GM19351 (cell line): Measurements from ENCODE around the gene TMEM161B.
"Not testable (repeated sequence)": the region's sequence is repeated elsewhere in the genome, so short reads cannot be mapped to it uniquely, and the experiment has no call there.

Source experiments
- ATAC-seq: cut with Tn5 transposase; IDR thresholded peaks from one replicate; pipeline ENCODE4 v1.9.1; 2021; ENCODE audit warnings: mild to moderate bottlenecking, moderate library complexity; ENCODE audit not compliant: unreplicated experiment

TMEM161B gene

GRCh38 chr5:88268385-88269184, at the start of gene TMEM161B:
Gene TMEM161B, minus strand, starts transcription at chr5:88268845. Its CDS starts 122 bp downstream, at chr5:88268723.
- ATAC-seq: peak; percentile 98

- no peak for ATAC-seq
Observed at GRCh38 chr5:88304356-88304755, 35.7 kb upstream of the TMEM161B start.

DNA sequence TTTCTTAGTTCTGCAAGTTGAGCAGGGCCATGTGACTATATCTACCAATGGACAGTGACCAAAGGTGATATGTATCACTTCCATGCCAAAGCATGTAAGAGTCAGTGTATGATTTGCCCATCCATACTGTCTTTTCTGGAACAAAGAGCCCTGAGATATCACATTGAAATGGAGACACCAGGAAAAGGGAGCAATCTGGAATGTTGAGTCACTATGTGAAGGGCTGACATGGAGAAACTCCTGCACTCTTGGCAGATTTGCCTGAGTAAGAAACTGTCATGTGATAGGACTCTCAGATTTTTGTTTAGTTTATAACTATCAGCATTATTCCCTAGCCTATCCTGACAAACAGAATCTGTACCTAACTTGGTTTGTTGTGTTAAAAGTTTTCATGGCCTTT, 29.8 kb upstream of the TMEM161B start:
- no peak for ATAC-seq

DNA sequence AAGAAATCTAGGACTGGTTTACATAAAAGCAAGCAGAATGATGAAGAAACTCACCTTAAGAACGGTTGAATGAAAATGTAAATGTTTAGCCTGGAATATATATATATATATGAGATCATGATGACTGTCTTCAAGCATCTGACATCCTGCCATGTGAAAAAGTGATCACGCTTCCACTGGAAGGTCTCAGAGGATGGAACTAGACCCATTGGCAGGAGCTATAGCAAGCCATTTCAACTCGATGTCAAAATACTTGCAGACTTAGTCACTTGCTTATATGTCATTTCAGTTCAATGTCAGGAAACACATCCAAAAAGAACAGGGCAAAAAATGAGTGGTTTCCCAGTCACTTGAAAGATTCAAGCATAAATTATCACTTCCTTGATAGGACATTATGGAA, 22.2 kb upstream of the TMEM161B start:
- ATAC-seq: no peak

GRCh38 chr5:88288528-88289197, 20.0 kb upstream of the TMEM161B start:
- ATAC-seq: no peak

DNA sequence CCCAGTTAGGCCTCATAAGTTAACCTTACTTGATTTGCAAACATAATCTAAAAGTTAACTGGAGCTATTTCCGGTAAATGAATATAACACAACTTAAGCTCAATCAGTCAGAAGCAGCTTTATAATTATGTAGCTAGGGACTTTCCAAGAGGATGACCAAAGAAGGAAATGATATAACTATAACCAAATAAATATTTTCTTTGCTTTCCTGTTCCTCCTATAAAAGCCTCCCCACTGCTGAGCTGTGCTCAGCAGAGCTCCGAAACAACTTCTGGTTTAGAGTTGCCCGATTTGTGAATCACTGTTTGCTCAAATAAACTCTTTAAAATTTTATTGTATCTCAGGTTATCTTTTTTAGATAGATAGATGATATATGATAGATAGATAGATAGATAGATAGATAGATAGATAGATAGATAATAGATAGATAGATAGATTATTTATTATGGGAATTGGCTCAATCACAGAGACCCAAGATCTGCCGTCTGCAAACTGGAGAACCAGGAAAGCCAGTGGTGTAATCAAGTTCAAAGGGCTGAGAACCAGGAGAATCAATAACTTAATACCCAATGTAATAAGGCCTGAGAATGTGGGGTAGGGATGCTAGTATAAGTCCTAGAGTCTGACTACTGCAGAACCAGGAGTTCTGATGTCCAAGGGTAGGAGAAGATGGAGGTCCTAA, 19.3 kb upstream of the TMEM161B start:
- no peak for ATAC-seq

- no peak for ATAC-seq
Observed at GRCh38 chr5:88287302-88287701, 18.7 kb upstream of the TMEM161B start.

GRCh38 chr5:88283690-88284089, 15.0 kb upstream of the TMEM161B start:
- no peak for ATAC-seq

GRCh38 chr5:88281322-88281721, 12.7 kb upstream of the TMEM161B start:
- ATAC-seq: no peak

GRCh38 chr5:88279584-88279983, 10.9 kb upstream of the TMEM161B start:
- no peak for ATAC-seq

GRCh38 chr5:88276378-88276777, 7.7 kb upstream of the TMEM161B start:
- ATAC-seq: no peak

GRCh38 chr5:88275581-88275980, 6.9 kb upstream of the TMEM161B start:
- ATAC-seq: no peak

GRCh38 chr5:88269222-88269771, 652 bp upstream of the TMEM161B start:
- peak; percentile 11 for ATAC-seq

GRCh38 chr5:88264565-88264964, 4.1 kb downstream of the TMEM161B start:
- ATAC-seq: not testable (repeated sequence)

DNA sequence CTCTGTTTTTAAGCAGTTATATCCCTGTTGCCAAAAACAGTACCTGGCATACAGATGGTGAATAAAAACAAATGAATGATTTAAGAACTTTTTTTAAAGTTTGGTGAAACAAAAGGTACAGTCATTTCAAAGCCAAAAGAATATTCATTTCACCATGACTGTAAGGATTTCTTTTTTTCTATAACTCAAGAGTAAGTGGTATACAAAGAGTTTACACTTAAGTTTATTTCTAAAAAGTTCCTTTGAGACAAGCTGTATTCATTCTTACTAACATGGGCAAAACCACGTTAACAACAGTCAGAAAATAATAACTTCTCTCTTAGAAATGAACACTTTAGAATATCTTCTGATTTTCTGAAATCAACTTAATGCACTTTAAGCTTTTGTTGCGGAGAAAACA, 5.3 kb downstream of the TMEM161B start:
- no peak for ATAC-seq

- ATAC-seq: no peak
Observed at GRCh38 chr5:88262116-88262515, 6.5 kb downstream of the TMEM161B start.

- no peak for ATAC-seq
Observed at GRCh38 chr5:88258636-88259035, 10.0 kb downstream of the TMEM161B start.

- ATAC-seq: no peak
Observed at GRCh38 chr5:88256872-88257271, 11.8 kb downstream of the TMEM161B start.

DNA sequence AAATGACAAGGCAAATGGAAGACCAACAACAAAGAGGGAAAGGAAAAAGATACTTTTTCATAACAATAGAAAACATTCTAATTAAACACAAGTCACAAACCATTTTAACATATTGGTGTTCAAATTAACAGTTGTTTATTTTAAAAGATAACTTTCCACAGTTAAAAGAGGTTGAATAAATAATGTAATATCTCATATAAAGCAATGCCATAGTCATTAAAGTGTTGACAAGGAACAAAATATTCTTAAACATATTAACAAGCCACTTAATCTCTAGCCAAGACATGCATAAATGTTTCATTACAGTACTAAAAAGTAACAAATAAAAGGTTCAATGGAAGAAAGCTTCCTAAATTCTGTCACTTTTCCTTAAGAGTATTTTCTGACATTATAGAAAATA, 12.6 kb downstream of the TMEM161B start:
- ATAC-seq: no peak

DNA sequence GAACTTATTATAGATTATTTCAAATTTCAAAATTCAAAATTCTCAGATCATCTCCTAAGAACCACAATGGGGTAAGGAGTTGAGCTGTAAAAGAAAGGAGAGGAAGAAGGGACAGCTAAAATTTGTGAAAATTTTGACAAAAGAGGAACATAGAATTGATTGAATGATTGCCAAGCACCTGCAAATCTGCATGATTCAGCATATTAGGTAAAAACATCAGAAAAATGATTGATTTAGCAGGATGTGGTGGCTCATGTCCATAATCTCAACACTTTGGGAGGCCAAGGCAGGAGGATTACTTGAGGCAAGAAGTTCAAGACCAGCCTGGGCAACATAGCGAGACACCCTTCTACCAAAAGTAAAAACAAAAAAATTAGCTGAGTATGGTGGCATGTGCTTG, 14.3 kb downstream of the TMEM161B start:
- ATAC-seq: no peak

DNA sequence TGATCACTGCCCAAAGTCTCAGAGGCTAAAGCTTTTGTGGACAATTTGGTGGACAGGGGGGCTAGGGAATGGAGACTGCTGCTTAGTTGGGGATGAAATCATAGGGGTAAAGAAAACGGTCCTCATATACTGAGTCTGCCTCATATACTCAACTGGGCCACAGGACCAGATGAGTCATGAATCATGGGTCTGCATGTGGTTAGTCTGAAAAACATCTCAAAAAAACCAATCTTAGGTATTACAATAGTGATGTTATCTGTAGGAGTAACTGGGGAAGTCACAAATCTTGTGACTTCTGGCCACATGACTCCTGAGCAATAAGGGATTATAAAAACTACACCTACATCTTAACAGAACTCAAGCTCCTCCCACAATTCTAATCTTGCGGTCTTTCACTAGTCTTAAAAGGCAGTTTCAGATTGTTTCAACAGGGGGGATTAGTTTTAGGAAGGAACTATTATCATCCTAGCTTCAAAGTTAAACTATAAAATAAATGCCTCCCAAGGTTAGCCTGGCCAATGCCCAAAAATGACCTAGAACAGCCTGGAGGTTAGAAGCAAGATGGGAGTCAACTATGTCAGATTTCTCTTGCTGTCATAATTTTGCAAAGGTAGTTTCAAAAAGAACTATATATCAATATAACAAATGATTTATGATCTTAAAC, 17.5 kb downstream of the TMEM161B start:
- peak; percentile 89 for ATAC-seq
